Left cardiac atrium (tissue), 2 donors: ENCODE results near the gene KLHL25. TPM values are rescaled to one million over a fixed set of nuclear protein-coding genes. Genes with fewer than 3 reads are reported as not detected.

Experiments
- microRNA-seq, 2 donors: library from miRNA; unstranded; fragments of <30 nt; microRNA quantifications; one replicate each; pipeline ENCODE4 v1.2.0, GENCODE V29; 2020
- total RNA-seq, 2 donors: library from RNA; stranded (reverse); fragmentation: NEBNext Ultra II Directional; extraction: Animal tissue kit (Norgen Biotek cat#: 25700); gene quantifications; one replicate each; pipeline ENCODE4 v1.2.1, GENCODE V29; 2021
- donor health status: DM: no; HTN: yes; CAD: no; lungs with severe emphysema.
- donor health status: DM: yes; HTN: yes; CAD: no.

Gene KLHL25
- total RNA-seq, 2 donors from 2014 or later: 5.9 to 7.3 TPM

Small RNAs within 50 kb of the gene (microRNA-seq; reads per million reads assigned to microRNA genes)
- gene MIR1276 (1.0 to 1.4 reads per million in 2 donors), gene MIR548AP (0 reads per million in 2 donors)
